HepG2 (cell line): ENCODE data around the gene ZNF563. TPM values are rescaled to one million over a fixed set of nuclear protein-coding genes. Genes with fewer than 3 reads are reported as not detected.
A peak's percentile ranks its signal among the peaks of the same experiment; 100 is the strongest.

Source experiments
- BRD4 ChIP-seq: sonication (generic); formaldehyde crosslinking; IDR thresholded peaks from 2 replicates; pipeline ENCODE4 v1.4.0; 2020; ENCODE audit warnings: missing genetic modification reagents
- ELF1 ChIP-seq: sonication (generic); formaldehyde crosslinking; IDR thresholded peaks from 2 replicates; pipeline ENCODE4 v1.4.0; 2020; ENCODE audit warnings: missing genetic modification reagents
- FOSL1 ChIP-seq: sonication (generic); formaldehyde crosslinking; IDR thresholded peaks from 2 replicates; pipeline ENCODE4 v1.9.0; 2021; ENCODE audit warnings: missing genetic modification reagents, borderline replicate concordance
- HMGA1 ChIP-seq: sonication (generic); formaldehyde crosslinking; conservative IDR thresholded peaks from 2 replicates; pipeline ENCODE4 v1.4.0; 2020; ENCODE audit warnings: missing genetic modification reagents
- KLF9 ChIP-seq: IDR thresholded peaks from 2 replicates; pipeline ENCODE4 v1.6.1; 2016; ENCODE audit warnings: low read depth
- MED8 ChIP-seq: sonication (generic); formaldehyde crosslinking; IDR thresholded peaks from 2 replicates; pipeline ENCODE4 v1.8.1; 2023; ENCODE audit warnings: mild to moderate bottlenecking, missing genetic modification reagents; ENCODE audit not compliant: insufficient replicate concordance
- MIER3 ChIP-seq: IDR thresholded peaks from 2 replicates; pipeline ENCODE4 v1.6.1; 2016; ENCODE audit warnings: missing compliant biosample characterization, borderline replicate concordance
- MTF1 ChIP-seq: sonication (generic); formaldehyde crosslinking; IDR thresholded peaks from 2 replicates; pipeline ENCODE4 v1.5.0; 2020; ENCODE audit warnings: missing genetic modification reagents
- NFRKB ChIP-seq: fragments of 450-650 bp; IDR thresholded peaks from 2 replicates; pipeline ENCODE4 v1.6.1; 2017
- RNF219 ChIP-seq: sonication (generic); formaldehyde crosslinking; IDR thresholded peaks from 2 replicates; pipeline ENCODE4 v1.5.0; 2020; ENCODE audit warnings: mild to moderate bottlenecking, missing genetic modification reagents
- SIX1 ChIP-seq: sonication (generic); formaldehyde crosslinking; IDR thresholded peaks from 2 replicates; pipeline ENCODE4 v1.4.0; 2020; ENCODE audit warnings: missing genetic modification reagents, borderline replicate concordance
- TAF1 ChIP-seq: sonication (generic); formaldehyde crosslinking; IDR thresholded peaks from 2 replicates; pipeline ENCODE4 v1.4.0; 2020; ENCODE audit warnings: missing genetic modification reagents
- TAF15 ChIP-seq: fragments of 200-400 bp; formaldehyde crosslinking; IDR thresholded peaks from one replicate; pipeline ENCODE4 v1.6.1; 2018; ENCODE audit warnings: mild to moderate bottlenecking, low read depth, low read length; ENCODE audit not compliant: poor library complexity, severe bottlenecking
- TFDP2 ChIP-seq: sonication (generic); formaldehyde crosslinking; IDR thresholded peaks from 2 replicates; pipeline ENCODE4 v1.4.0; 2020; ENCODE audit warnings: missing genetic modification reagents
- THAP9 ChIP-seq: sonication (generic); formaldehyde crosslinking; IDR thresholded peaks from 2 replicates; pipeline ENCODE4; 2020; ENCODE audit warnings: missing genetic modification reagents, mild to moderate bottlenecking, borderline replicate concordance
- U2AF2 ChIP-seq: fragments of 200-400 bp; formaldehyde crosslinking; IDR thresholded peaks from 2 replicates; pipeline ENCODE4 v1.6.1; 2017; ENCODE audit warnings: low read depth, mild to moderate bottlenecking, low read length
- ZBTB42 ChIP-seq: sonication (generic); formaldehyde crosslinking; IDR thresholded peaks from 2 replicates; pipeline ENCODE4 v1.5.0; 2020; ENCODE audit warnings: mild to moderate bottlenecking, missing genetic modification reagents
- ZMAT5 ChIP-seq: sonication (generic); formaldehyde crosslinking; IDR thresholded peaks from 2 replicates; pipeline ENCODE4 v1.5.0; 2020; ENCODE audit warnings: mild to moderate bottlenecking, low read depth, missing genetic modification reagents, borderline replicate concordance
- ZNF335 ChIP-seq: sonication (generic); formaldehyde crosslinking; IDR thresholded peaks from 2 replicates; pipeline ENCODE4 v1.4.0; 2020; ENCODE audit warnings: missing genetic modification reagents
- ZNF337 ChIP-seq: sonication (generic); formaldehyde crosslinking; IDR thresholded peaks from 2 replicates; pipeline ENCODE4 v1.5.1; 2020; ENCODE audit warnings: missing genetic modification reagents, low read depth, mild to moderate bottlenecking, borderline replicate concordance
- ZNF33A ChIP-seq: sonication (generic); formaldehyde crosslinking; IDR thresholded peaks from 2 replicates; pipeline ENCODE4 v1.5.1; 2020; ENCODE audit warnings: missing genetic modification reagents, mild to moderate bottlenecking, moderate library complexity, borderline replicate concordance
- ZNF547 ChIP-seq: sonication (generic); formaldehyde crosslinking; IDR thresholded peaks from 2 replicates; pipeline ENCODE4 v1.5.1; 2020; ENCODE audit warnings: mild to moderate bottlenecking, missing genetic modification reagents
- ZSCAN29 ChIP-seq: sonication (generic); formaldehyde crosslinking; conservative IDR thresholded peaks from 2 replicates; pipeline ENCODE4 v1.4.0; 2020; ENCODE audit warnings: mild to moderate bottlenecking, missing genetic modification reagents
- polyA plus RNA-seq, 8 experiments: library from polyadenylated mRNA; depleted of rRNA in 3 of 8; stranded (reverse) in 7 of 8; unstranded in 1 of 8; fragments of >200 nt; fragmentation: Illumina TruSeq in 4 of 8; extraction: Trizol in 4 of 8; gene quantifications; 2 replicates each; pipeline versions ENCODE4 v1.2.1 to v1.2.3, GENCODE V29; 2011 to 2016; ENCODE audit warnings: low read depth in 4 of 8, missing spikeins in 1 of 8, mixed read lengths in 1 of 8; ENCODE audit not compliant: insufficient read depth in 1 of 8
- total RNA-seq, 5 experiments: library from RNA; depleted of rRNA; stranded (reverse); fragments of >200 nt; fragmentation: Illumina TruSeq; extraction: Trizol; gene quantifications; 2 replicates each; pipeline ENCODE4 v1.2.3, GENCODE V29; 2016; ENCODE audit warnings: low read depth in 1 of 5

Gene ZNF563
- total and polyA plus RNA-seq, 2 of the 13 experiments (the other 11 are each of a cell fraction or from before 2014, with no cell fraction given) = 7.5 to 19.5 TPM

GRCh38 chr19:12293777-12294248 lies 39.6 kb downstream of the ZNF563 start (continued):
- TF ChIP-seq RNF219 (CRISPR knock-in tag) = no peak
- no peak for TF ChIP-seq NFRKB
- no peak for TF ChIP-seq ZNF337 (CRISPR knock-in tag)
- no peak; the same call in 1 of the 2 replicates for TF ChIP-seq BRD4 (CRISPR knock-in tag)
- no peak for TF ChIP-seq MED8 (CRISPR knock-in tag)
- TF ChIP-seq HMGA1 = no peak
- no peak for TF ChIP-seq ZMAT5
- TF ChIP-seq FOSL1 (CRISPR knock-in tag) = no peak
- peak; percentile 70 for TF ChIP-seq ELF1 (CRISPR knock-in tag)
- TF ChIP-seq TAF1 (CRISPR knock-in tag) = peak; percentile 65; the same call in 1 of the 2 replicates
- no peak for TF ChIP-seq ZBTB42
- TF ChIP-seq MTF1 (CRISPR knock-in tag) = no peak
- no peak for TF ChIP-seq ZNF335 (CRISPR knock-in tag)
- no peak for TF ChIP-seq ZNF547 (CRISPR knock-in tag)
- no peak for TF ChIP-seq KLF9 (CRISPR knock-in tag)
- TF ChIP-seq ZNF33A (CRISPR knock-in tag) = no peak
- peak; percentile 42 for TF ChIP-seq TFDP2
- no peak for TF ChIP-seq ZSCAN29 (CRISPR knock-in tag)
- TF ChIP-seq TAF15 = no peak
- no peak for TF ChIP-seq U2AF2
- TF ChIP-seq MIER3 (CRISPR knock-in tag) = peak; percentile 79; the same call in 1 of the 2 replicates
- TF ChIP-seq SIX1 (CRISPR knock-in tag) = peak; percentile 40; the same call in 1 of the 2 replicates
- 0 out of 2 replicates have a peak, but pooled peaks have one; percentile 26 for TF ChIP-seq THAP9 (CRISPR knock-in tag)
